Measurements from ENCODE around the gene POLA1.
"Not testable (repeated sequence)": the region's sequence is repeated elsewhere in the genome, so short reads cannot be mapped to it uniquely, and the experiment has no call there.

The POLA1 gene

GRCh38 chrX:24782011-24782410, 88.3 kb downstream of the POLA1 start:
- no peak overlapping the region for H3K27ac ChIP-seq (ENCODE audit: insufficient read depth, low read length, poor library complexity, severe bottlenecking)
- no peak overlapping the region for H3K4me3 ChIP-seq (ENCODE audit: insufficient read depth, low read depth, low read length, poor library complexity, severe bottlenecking)
- H3K27me3 ChIP-seq (replicated peaks; ENCODE audit: control insufficient read depth, insufficient read depth, low read length, poor library complexity, severe bottlenecking), result no peaks in the 10 kb centered on the region
- H3K4me1 ChIP-seq (ENCODE audit: control insufficient read depth, insufficient read depth, low read length, poor library complexity, severe bottlenecking), result no peaks in the 10 kb centered on the region
- no peaks in the 10 kb centered on the region for H3K36me3 ChIP-seq (ENCODE audit: control insufficient read depth, insufficient read depth, low read length)
- no peaks in the 10 kb centered on the region for H3K9me3 ChIP-seq (ENCODE audit: control insufficient read depth, low read length)
- no peak for DNase-seq

GRCh38 chrX:24789047-24789446, 95.3 kb downstream of the POLA1 start:
- Histone ChIP-seq H3K4me1 (ENCODE audit: control insufficient read depth, insufficient read depth, low read length, poor library complexity, severe bottlenecking) (no peaks in the 10 kb centered on the region), H3K4me3 (ENCODE audit: insufficient read depth, low read depth, low read length, poor library complexity, severe bottlenecking) (no peak overlapping the region), H3K27me3 (replicated peaks; ENCODE audit: control insufficient read depth, insufficient read depth, low read length, poor library complexity, severe bottlenecking) (no peaks in the 10 kb centered on the region), H3K36me3 (ENCODE audit: control insufficient read depth, insufficient read depth, low read length) (no peaks in the 10 kb centered on the region), H3K9me3 (ENCODE audit: control insufficient read depth, low read length) (no peaks in the 10 kb centered on the region), H3K27ac (ENCODE audit: insufficient read depth, low read length, poor library complexity, severe bottlenecking) (no peak overlapping the region)
- no peak for DNase-seq

- Histone ChIP-seq H3K4me1 (ENCODE audit: control insufficient read depth, insufficient read depth, low read length, poor library complexity, severe bottlenecking) (no peaks in the 10 kb centered on the region), H3K4me3 (ENCODE audit: insufficient read depth, low read depth, low read length, poor library complexity, severe bottlenecking) (no peak overlapping the region), H3K9me3 (ENCODE audit: control insufficient read depth, low read length) (no peaks in the 10 kb centered on the region), H3K27ac (ENCODE audit: insufficient read depth, low read length, poor library complexity, severe bottlenecking) (no peak overlapping the region), H3K36me3 (ENCODE audit: control insufficient read depth, insufficient read depth, low read length) (no peaks in the 10 kb centered on the region), H3K27me3 (replicated peaks; ENCODE audit: control insufficient read depth, insufficient read depth, low read length, poor library complexity, severe bottlenecking) (no peaks in the 10 kb centered on the region)
- DNase-seq, result no peak
Measured at GRCh38 chrX:24790166-24790565, 96.4 kb downstream of the POLA1 start.

GRCh38 chrX:24796204-24796603, 102.5 kb downstream of the POLA1 start:
- Histone ChIP-seq H3K4me1 (ENCODE audit: control insufficient read depth, insufficient read depth, low read length, poor library complexity, severe bottlenecking) (no peaks in the 10 kb centered on the region), H3K4me3 (ENCODE audit: insufficient read depth, low read depth, low read length, poor library complexity, severe bottlenecking) (no peak overlapping the region), H3K36me3 (ENCODE audit: control insufficient read depth, insufficient read depth, low read length) (no peaks in the 10 kb centered on the region), H3K27ac (ENCODE audit: insufficient read depth, low read length, poor library complexity, severe bottlenecking) (no peak overlapping the region), H3K9me3 (ENCODE audit: control insufficient read depth, low read length) (no peaks in the 10 kb centered on the region), H3K27me3 (replicated peaks; ENCODE audit: control insufficient read depth, insufficient read depth, low read length, poor library complexity, severe bottlenecking) (no peaks in the 10 kb centered on the region)
- DNase-seq, result no peak

GRCh38 chrX:24799078-24799477, 105.4 kb downstream of the POLA1 start:
- no peak for DNase-seq
- Histone ChIP-seq H3K27ac (ENCODE audit: insufficient read depth, low read length, poor library complexity, severe bottlenecking) (no peak overlapping the region), H3K36me3 (ENCODE audit: control insufficient read depth, insufficient read depth, low read length) (no peaks in the 10 kb centered on the region), H3K4me3 (ENCODE audit: insufficient read depth, low read depth, low read length, poor library complexity, severe bottlenecking) (no peak overlapping the region), H3K4me1 (ENCODE audit: control insufficient read depth, insufficient read depth, low read length, poor library complexity, severe bottlenecking) (no peaks in the 10 kb centered on the region), H3K27me3 (replicated peaks; ENCODE audit: control insufficient read depth, insufficient read depth, low read length, poor library complexity, severe bottlenecking) (no peaks in the 10 kb centered on the region), H3K9me3 (ENCODE audit: control insufficient read depth, low read length) (no peaks in the 10 kb centered on the region)

GRCh38 chrX:24799565-24799964, 105.8 kb downstream of the POLA1 start:
- no peak overlapping the region for H3K27ac ChIP-seq (ENCODE audit: insufficient read depth, low read length, poor library complexity, severe bottlenecking)
- DNase-seq, result no peak
- H3K4me1 ChIP-seq (ENCODE audit: control insufficient read depth, insufficient read depth, low read length, poor library complexity, severe bottlenecking), result no peaks in the 10 kb centered on the region
- H3K4me3 ChIP-seq (ENCODE audit: insufficient read depth, low read depth, low read length, poor library complexity, severe bottlenecking), result no peak overlapping the region
- no peaks in the 10 kb centered on the region for H3K9me3 ChIP-seq (ENCODE audit: control insufficient read depth, low read length)
- no peaks in the 10 kb centered on the region for H3K36me3 ChIP-seq (ENCODE audit: control insufficient read depth, insufficient read depth, low read length)
- H3K27me3 ChIP-seq (replicated peaks; ENCODE audit: control insufficient read depth, insufficient read depth, low read length, poor library complexity, severe bottlenecking), result no peaks in the 10 kb centered on the region

- no peak overlapping the region for H3K27ac ChIP-seq (ENCODE audit: insufficient read depth, low read length, poor library complexity, severe bottlenecking)
- no peak for DNase-seq
- no peaks in the 10 kb centered on the region for H3K4me1 ChIP-seq (ENCODE audit: control insufficient read depth, insufficient read depth, low read length, poor library complexity, severe bottlenecking)
Measured at GRCh38 chrX:24805201-24805600, 111.5 kb downstream of the POLA1 start.

GRCh38 chrX:24819807-24820206, 126.1 kb downstream of the POLA1 start:
- H3K4me3 ChIP-seq (ENCODE audit: insufficient read depth, low read depth, low read length, poor library complexity, severe bottlenecking); H3K27me3 ChIP-seq (replicated peaks; ENCODE audit: control insufficient read depth, insufficient read depth, low read length, poor library complexity, severe bottlenecking); H3K36me3 ChIP-seq (ENCODE audit: control insufficient read depth, insufficient read depth, low read length); H3K27ac ChIP-seq (ENCODE audit: insufficient read depth, low read length, poor library complexity, severe bottlenecking); DNase-seq; H3K9me3 ChIP-seq (ENCODE audit: control insufficient read depth, low read length); H3K4me1 ChIP-seq (ENCODE audit: control insufficient read depth, insufficient read depth, low read length, poor library complexity, severe bottlenecking): not testable (repeated sequence)

More at GRCh38 chrX:24805201-24805600, 111.5 kb downstream of the POLA1 start:
- Histone ChIP-seq H3K27me3 (replicated peaks; ENCODE audit: control insufficient read depth, insufficient read depth, low read length, poor library complexity, severe bottlenecking) (no peaks in the 10 kb centered on the region), H3K36me3 (ENCODE audit: control insufficient read depth, insufficient read depth, low read length) (no peaks in the 10 kb centered on the region), H3K4me3 (ENCODE audit: insufficient read depth, low read depth, low read length, poor library complexity, severe bottlenecking) (no peak overlapping the region), H3K9me3 (ENCODE audit: control insufficient read depth, low read length) (no peaks in the 10 kb centered on the region)

- H3K27me3 ChIP-seq (replicated peaks; ENCODE audit: control insufficient read depth, insufficient read depth, low read length, poor library complexity, severe bottlenecking), result no peaks in the 10 kb centered on the region
- no peaks in the 10 kb centered on the region for H3K36me3 ChIP-seq (ENCODE audit: control insufficient read depth, insufficient read depth, low read length)
- no peaks in the 10 kb centered on the region for H3K4me1 ChIP-seq (ENCODE audit: control insufficient read depth, insufficient read depth, low read length, poor library complexity, severe bottlenecking)
- H3K4me3 ChIP-seq (ENCODE audit: insufficient read depth, low read depth, low read length, poor library complexity, severe bottlenecking), result no peak overlapping the region
- no peaks in the 10 kb centered on the region for H3K9me3 ChIP-seq (ENCODE audit: control insufficient read depth, low read length)
- DNase-seq, result no peak
- H3K27ac ChIP-seq (ENCODE audit: insufficient read depth, low read length, poor library complexity, severe bottlenecking), result no peak overlapping the region
Measured at GRCh38 chrX:24828147-24828546, 134.4 kb downstream of the POLA1 start.

GRCh38 chrX:24828600-24828999, 134.9 kb downstream of the POLA1 start:
- no peak for DNase-seq
- Histone ChIP-seq H3K27me3 (replicated peaks; ENCODE audit: control insufficient read depth, insufficient read depth, low read length, poor library complexity, severe bottlenecking) (no peaks in the 10 kb centered on the region), H3K27ac (ENCODE audit: insufficient read depth, low read length, poor library complexity, severe bottlenecking) (no peak overlapping the region), H3K4me3 (ENCODE audit: insufficient read depth, low read depth, low read length, poor library complexity, severe bottlenecking) (no peak overlapping the region), H3K4me1 (ENCODE audit: control insufficient read depth, insufficient read depth, low read length, poor library complexity, severe bottlenecking) (no peaks in the 10 kb centered on the region), H3K36me3 (ENCODE audit: control insufficient read depth, insufficient read depth, low read length) (no peaks in the 10 kb centered on the region), H3K9me3 (ENCODE audit: control insufficient read depth, low read length) (no peaks in the 10 kb centered on the region)

- no peaks in the 10 kb centered on the region for H3K9me3 ChIP-seq (ENCODE audit: control insufficient read depth, low read length)
- no peaks in the 10 kb centered on the region for H3K36me3 ChIP-seq (ENCODE audit: control insufficient read depth, insufficient read depth, low read length)
- no peak overlapping the region for H3K27ac ChIP-seq (ENCODE audit: insufficient read depth, low read length, poor library complexity, severe bottlenecking)
- H3K27me3 ChIP-seq (replicated peaks; ENCODE audit: control insufficient read depth, insufficient read depth, low read length, poor library complexity, severe bottlenecking), result no peaks in the 10 kb centered on the region
- no peak overlapping the region for H3K4me3 ChIP-seq (ENCODE audit: insufficient read depth, low read depth, low read length, poor library complexity, severe bottlenecking)
- no peak for DNase-seq
- H3K4me1 ChIP-seq (ENCODE audit: control insufficient read depth, insufficient read depth, low read length, poor library complexity, severe bottlenecking), result no peaks in the 10 kb centered on the region
Measured at GRCh38 chrX:24833695-24834094, 140.0 kb downstream of the POLA1 start.

Data from effector memory CD4-positive, alpha-beta T cell (primary cell).